WTC11 (cell line): ENCODE data around the gene PRSS56. TPM values are rescaled to one million over a fixed set of nuclear protein-coding genes. Genes with fewer than 3 reads are reported as not detected.

Experiments
- ATAC-seq: fragments of 200-7000 bp; cut with Tn5 transposase; 2 replicates; pipeline ENCODE4 v1.10.0; 2021; ENCODE audit warnings: mild to moderate bottlenecking, moderate library complexity
- CTCF ChIA-PET: fragments of 300-600 bp; sonication (Branson Sonifier 250); formaldehyde crosslinking; loops from one replicate; lab custom pipeline; 2021; ENCODE audit warnings: antibody characterized with exemption; lab: Charles Lee
- POLR2A ChIA-PET: fragments of 350-600 bp; sonication (Branson Sonifier 250); formaldehyde crosslinking; loops from one replicate; lab custom pipeline; 2021; ENCODE audit warnings: antibody characterized with exemption; lab: Charles Lee
- DNase-seq: peaks from one replicate; pipeline ENCODE4 v3.0.0; 2021; ENCODE audit warnings: low spot score
- H3K27ac Mint-ChIP-seq: 2 replicates; pipeline ENCODE4 v1.8.0; 2021; ENCODE audit warnings: mixed read lengths
- H3K27me3 Mint-ChIP-seq: 2 replicates; pipeline ENCODE4 v1.8.0; 2021; ENCODE audit warnings: low read depth, mild to moderate bottlenecking, moderate library complexity, mixed read lengths
- H3K36me3 Mint-ChIP-seq: 2 replicates; pipeline ENCODE4 v1.8.0; 2021; ENCODE audit warnings: mixed read lengths
- H3K4me1 Mint-ChIP-seq: 2 replicates; pipeline ENCODE4 v1.8.0; 2022; ENCODE audit warnings: mixed read lengths
- H3K4me3 Mint-ChIP-seq: 2 replicates; pipeline ENCODE4 v1.8.0; 2021; ENCODE audit warnings: mild to moderate bottlenecking, moderate library complexity, mixed read lengths
- H3K9me3 Mint-ChIP-seq: 2 replicates; pipeline ENCODE4 v1.8.0; 2021; ENCODE audit warnings: mixed read lengths
- AR ChIP-seq: fragments of 250-450 bp; sonication (Bioruptor Pico); IDR thresholded peaks from 2 replicates; pipeline ENCODE4 v1.9.0; 2021; ENCODE audit warnings: mild to moderate bottlenecking
- ATF6 ChIP-seq: sonication (generic); formaldehyde crosslinking; IDR thresholded peaks from 2 replicates; pipeline ENCODE4 v1.8.1; 2023; ENCODE audit warnings: mild to moderate bottlenecking, missing genetic modification reagents
- E2F5 ChIP-seq: sonication (generic); formaldehyde crosslinking; IDR thresholded peaks from 2 replicates; pipeline ENCODE4 v1.8.1; 2022; ENCODE audit warnings: mild to moderate bottlenecking, moderate library complexity, missing genetic modification reagents
- ELF4 ChIP-seq: sonication (generic); formaldehyde crosslinking; IDR thresholded peaks from 2 replicates; pipeline ENCODE4 v1.8.1; 2022; ENCODE audit warnings: low read depth, mild to moderate bottlenecking, moderate library complexity, missing genetic modification reagents
- FOXP4 ChIP-seq: sonication (generic); formaldehyde crosslinking; IDR thresholded peaks from 2 replicates; pipeline ENCODE4 v1.8.0; 2022; ENCODE audit warnings: mild to moderate bottlenecking, missing genetic modification reagents
- GTF2I ChIP-seq: fragments of 250-450 bp; sonication (Bioruptor Pico); conservative IDR thresholded peaks from 2 replicates; pipeline ENCODE4 v1.4.0; 2021; ENCODE audit warnings: mild to moderate bottlenecking
- NR2C2 ChIP-seq: sonication (generic); formaldehyde crosslinking; IDR thresholded peaks from 2 replicates; pipeline ENCODE4 v1.8.0; 2022; ENCODE audit warnings: mild to moderate bottlenecking, missing genetic modification reagents
- OVOL2 ChIP-seq: fragments of 250-450 bp; sonication (Bioruptor Pico); IDR thresholded peaks from 2 replicates; pipeline ENCODE4 v1.9.0; 2021; ENCODE audit warnings: mild to moderate bottlenecking, borderline replicate concordance
- PREB ChIP-seq: sonication (generic); formaldehyde crosslinking; IDR thresholded peaks from 2 replicates; pipeline ENCODE4 v1.8.1; 2022; ENCODE audit warnings: mild to moderate bottlenecking, missing genetic modification reagents, moderate library complexity, borderline replicate concordance
- SMAD3 ChIP-seq: sonication (generic); formaldehyde crosslinking; IDR thresholded peaks from 2 replicates; pipeline ENCODE4 v1.8.0; 2022; ENCODE audit warnings: missing genetic modification reagents, mild to moderate bottlenecking, borderline replicate concordance
- SMAD4 ChIP-seq: sonication (generic); formaldehyde crosslinking; IDR thresholded peaks from 2 replicates; pipeline ENCODE4 v1.8.0; 2022; ENCODE audit warnings: mild to moderate bottlenecking, missing genetic modification reagents
- TP53 ChIP-seq: sonication (generic); formaldehyde crosslinking; IDR thresholded peaks from 2 replicates; pipeline ENCODE4 v1.8.1; 2023; ENCODE audit warnings: mild to moderate bottlenecking, missing genetic modification reagents
- ZBTB43 ChIP-seq: sonication (generic); formaldehyde crosslinking; IDR thresholded peaks from 2 replicates; pipeline ENCODE4 v1.8.1; 2023; ENCODE audit warnings: mild to moderate bottlenecking, missing genetic modification reagents
- ZNF138 ChIP-seq: sonication (generic); formaldehyde crosslinking; conservative IDR thresholded peaks from 2 replicates; pipeline ENCODE4 v1.8.1; 2022; ENCODE audit warnings: mild to moderate bottlenecking, moderate library complexity, missing genetic modification reagents
- ZNF219 ChIP-seq: sonication (generic); formaldehyde crosslinking; IDR thresholded peaks from 2 replicates; pipeline ENCODE4 v1.8.0; 2023; ENCODE audit warnings: missing genetic modification reagents, mild to moderate bottlenecking, borderline replicate concordance
- ZNF532 ChIP-seq: fragments of 250-450 bp; sonication (Bioruptor Pico); IDR thresholded peaks from 2 replicates; pipeline ENCODE4 v1.9.0; 2021; ENCODE audit warnings: mild to moderate bottlenecking, borderline replicate concordance
- total RNA-seq: library from RNA; stranded (reverse); gene quantifications from 3 replicates; pipeline ENCODE4 v1.2.3, GENCODE V29; 2021

Gene PRSS56
- total RNA-seq, 1 experiment from 2014 or later: not detected

- ChIA-PET CTCF (interaction anchor here (0.6 to 4.5 kb wide), 4 partner anchors 10 to 609 kb away, joined by 3 to 36 read pairs (median 4); no protein-coding TSS in a partner anchor), POLR2A (interaction anchor here (0.6 to 0.7 kb wide), 2 partner anchors 113 to 833 kb away, joined by 3 read pairs; no protein-coding TSS in a partner anchor)
Measured at GRCh38 chr2:232532419-232532818, 12.2 kb downstream of the PRSS56 start.

More at GRCh38 chr2:232532419-232532818, 12.2 kb downstream of the PRSS56 start:
- TF ChIP-seq ELF4 (CRISPR knock-in tag) (no peak), ZNF138 (CRISPR knock-in tag) (no peak), TP53 (no peak), E2F5 (CRISPR knock-in tag) (no peak), ZNF219 (CRISPR knock-in tag) (no peak), AR (CRISPR knock-in tag) (no peak), GTF2I (no peak), SMAD3 (no peak), OVOL2 (CRISPR knock-in tag) (no peak), PREB (CRISPR knock-in tag) (no peak), SMAD4 (CRISPR knock-in tag) (no peak), ZBTB43 (CRISPR knock-in tag) (no peak), NR2C2 (CRISPR knock-in tag) (no peak), ZNF532 (CRISPR knock-in tag) (no peak), ATF6 (CRISPR knock-in tag) (no peak), FOXP4 (CRISPR knock-in tag) (no peak)
- TF ChIP-seq, all 79 proteins: peak for 0
- Mint-ChIP-seq H3K27me3 (peaks cover 19% of the 10 kb centered on the region), H3K36me3 (peaks cover 4% of the 10 kb centered on the region; the same call in 1 of the 2 replicates), H3K27ac (no peak overlapping the region), H3K4me1 (peaks cover 12% of the 10 kb centered on the region), H3K9me3 (peaks cover 11% of the 10 kb centered on the region), H3K4me3 (no peak overlapping the region)
- no peak for ATAC-seq
- no peak for DNase-seq
